Measurements from ENCODE around the gene ARHGEF12. TPM values are rescaled to one million over a fixed set of nuclear protein-coding genes. Genes with fewer than 3 reads are reported as not detected.
A peak's percentile ranks its signal among the peaks of the same experiment; 100 is the strongest.

Gene ARHGEF12
- 118 and 134 TPM in 2 replicates for total RNA-seq

- Histone ChIP-seq H4K20me1 (ENCODE audit: insufficient read depth, low read length) (peaks cover 40% of the 10 kb centered on the region), H3K36me3 (ENCODE audit: insufficient read depth, low read length) (no peaks in the 10 kb centered on the region), H3K79me2 (ENCODE audit: insufficient read depth, low read length) (peaks cover 45% of the 10 kb centered on the region), H2AFZ (ENCODE audit: low read length) (peak within 1 kb of the TSS; percentile 85), H3K4me2 (ENCODE audit: insufficient read depth, low read length) (peak within 1 kb of the TSS; percentile 96), H3K4me3 (ENCODE audit: insufficient read depth, low read length) (peak within 1 kb of the TSS; percentile 97), H3K9me3 (ENCODE audit: low read depth, low read length) (no peaks in the 10 kb centered on the region), H3K27ac (ENCODE audit: low read depth, low read length) (peak within 1 kb of the TSS; percentile 98), H3K4me1 (ENCODE audit: insufficient read depth, low read length) (peaks cover 62% of the 10 kb centered on the region), H3K27me3 (ENCODE audit: insufficient read depth, low read length) (no peaks in the 10 kb centered on the region)
- peak; percentile 98 for DNase-seq (ENCODE audit: insufficient read length, low spot score, missing footprints)
- TF ChIP-seq CTCF (IDR thresholded peaks at IDR 0.05; ENCODE audit: extremely low read depth, low read depth, low read length): peak; percentile 39
These were observed at the start of gene ARHGEF12 for GRCh38 chr11:120335908-120336640. Gene ARHGEF12, plus strand, starts transcription at chr11:120336413. Its CDS starts 831 bp downstream, at chr11:120337244.

GRCh38 chr11:120288021-120288420, 48.2 kb upstream of the ARHGEF12 start:
- no peak for DNase-seq (ENCODE audit: insufficient read length, low spot score, missing footprints)
- no peaks in the 10 kb centered on the region for H3K9me3 ChIP-seq (ENCODE audit: low read depth, low read length)
- H3K79me2 ChIP-seq (ENCODE audit: insufficient read depth, low read length): no peaks in the 10 kb centered on the region
- H3K4me1 ChIP-seq (ENCODE audit: insufficient read depth, low read length): no peaks in the 10 kb centered on the region
- no peaks in the 10 kb centered on the region for H3K36me3 ChIP-seq (ENCODE audit: insufficient read depth, low read length)
- no peak overlapping the region for H3K4me2 ChIP-seq (ENCODE audit: insufficient read depth, low read length)
- no peak overlapping the region for H2AFZ ChIP-seq (ENCODE audit: low read length)
- H3K27ac ChIP-seq (ENCODE audit: low read depth, low read length): no peak overlapping the region
- H4K20me1 ChIP-seq (ENCODE audit: insufficient read depth, low read length): no peaks in the 10 kb centered on the region
- H3K27me3 ChIP-seq (ENCODE audit: insufficient read depth, low read length): peaks cover 40% of the 10 kb centered on the region
- no peak overlapping the region for H3K4me3 ChIP-seq (ENCODE audit: insufficient read depth, low read length)
- no peak for TF ChIP-seq CTCF (IDR thresholded peaks at IDR 0.05; ENCODE audit: extremely low read depth, low read depth, low read length)

GRCh38 chr11:120289426-120289825, 46.8 kb upstream of the ARHGEF12 start:
- no peak overlapping the region for H2AFZ ChIP-seq (ENCODE audit: low read length)
- no peaks in the 10 kb centered on the region for H3K79me2 ChIP-seq (ENCODE audit: insufficient read depth, low read length)

More at GRCh38 chr11:120289426-120289825, 46.8 kb upstream of the ARHGEF12 start:
- H3K27me3 ChIP-seq (ENCODE audit: insufficient read depth, low read length): peaks cover 50% of the 10 kb centered on the region
- no peak overlapping the region for H3K4me3 ChIP-seq (ENCODE audit: insufficient read depth, low read length)
- TF ChIP-seq CTCF (IDR thresholded peaks at IDR 0.05; ENCODE audit: extremely low read depth, low read depth, low read length): no peak
- no peak overlapping the region for H3K27ac ChIP-seq (ENCODE audit: low read depth, low read length)
- H3K4me1 ChIP-seq (ENCODE audit: insufficient read depth, low read length): no peaks in the 10 kb centered on the region
- H4K20me1 ChIP-seq (ENCODE audit: insufficient read depth, low read length): no peaks in the 10 kb centered on the region
- H3K4me2 ChIP-seq (ENCODE audit: insufficient read depth, low read length): no peak overlapping the region
- H3K9me3 ChIP-seq (ENCODE audit: low read depth, low read length): no peaks in the 10 kb centered on the region
- no peaks in the 10 kb centered on the region for H3K36me3 ChIP-seq (ENCODE audit: insufficient read depth, low read length)
- no peak for DNase-seq (ENCODE audit: insufficient read length, low spot score, missing footprints)
